Measurements from ENCODE around the gene AATK.

Gene AATK

GRCh38 chr17:81132197-81132540 is 33.9 kb downstream of the AATK start:
- no peak for TF ChIP-seq ZNF274 (IDR thresholded peaks at IDR 0.05; ENCODE audit: low read depth, low read length)
- H3K4me3 ChIP-seq (ENCODE audit: low read length) = no peak overlapping the region

- no peak overlapping the region for H3K4me3 ChIP-seq (ENCODE audit: low read length)
- TF ChIP-seq ZNF274 (IDR thresholded peaks at IDR 0.05; ENCODE audit: low read depth, low read length) = no peak
These were observed 34.4 kb downstream of the AATK start for GRCh38 chr17:81131486-81132196.

GRCh38 chr17:81130385-81131361 is 35.3 kb downstream of the AATK start:
- no peak overlapping the region for H3K4me3 ChIP-seq (ENCODE audit: low read length)
- no peak for TF ChIP-seq ZNF274 (IDR thresholded peaks at IDR 0.05; ENCODE audit: low read depth, low read length)

- TF ChIP-seq ZNF274 (IDR thresholded peaks at IDR 0.05; ENCODE audit: low read depth, low read length) = no peak
- H3K4me3 ChIP-seq (ENCODE audit: low read length) = no peak overlapping the region
These were observed 36.2 kb downstream of the AATK start for GRCh38 chr17:81129711-81130367.

- H3K4me3 ChIP-seq (ENCODE audit: low read length) = no peak overlapping the region
- TF ChIP-seq ZNF274 (IDR thresholded peaks at IDR 0.05; ENCODE audit: low read depth, low read length) = no peak
These were observed 36.7 kb downstream of the AATK start for GRCh38 chr17:81129289-81129688.

GRCh38 chr17:81128774-81129173 is 37.2 kb downstream of the AATK start:
- no peak for TF ChIP-seq ZNF274 (IDR thresholded peaks at IDR 0.05; ENCODE audit: low read depth, low read length)
- H3K4me3 ChIP-seq (ENCODE audit: low read length) = no peak overlapping the region

GRCh38 chr17:81128338-81128737 is 37.7 kb downstream of the AATK start:
- H3K4me3 ChIP-seq (ENCODE audit: low read length) = no peak overlapping the region
- no peak for TF ChIP-seq ZNF274 (IDR thresholded peaks at IDR 0.05; ENCODE audit: low read depth, low read length)

- no peak for TF ChIP-seq ZNF274 (IDR thresholded peaks at IDR 0.05; ENCODE audit: low read depth, low read length)
- H3K4me3 ChIP-seq (ENCODE audit: low read length) = no peak overlapping the region
These were observed 38.4 kb downstream of the AATK start for GRCh38 chr17:81127526-81128177.

- no peak for TF ChIP-seq ZNF274 (IDR thresholded peaks at IDR 0.05; ENCODE audit: low read depth, low read length)
- no peak overlapping the region for H3K4me3 ChIP-seq (ENCODE audit: low read length)
These were observed 38.9 kb downstream of the AATK start for GRCh38 chr17:81127133-81127455.

- no peak for TF ChIP-seq ZNF274 (IDR thresholded peaks at IDR 0.05; ENCODE audit: low read depth, low read length)
- no peak overlapping the region for H3K4me3 ChIP-seq (ENCODE audit: low read length)
These were observed 39.5 kb downstream of the AATK start for GRCh38 chr17:81126281-81127132.

- no peak for TF ChIP-seq ZNF274 (IDR thresholded peaks at IDR 0.05; ENCODE audit: low read depth, low read length)
- no peak overlapping the region for H3K4me3 ChIP-seq (ENCODE audit: low read length)
These were observed 40.4 kb downstream of the AATK start for GRCh38 chr17:81125573-81126081.

GRCh38 chr17:81124377-81124776 is 41.6 kb downstream of the AATK start:
- TF ChIP-seq ZNF274 (IDR thresholded peaks at IDR 0.05; ENCODE audit: low read depth, low read length) = no peak
- no peak overlapping the region for H3K4me3 ChIP-seq (ENCODE audit: low read length)

Measured in GM08714 (cell line).